GM18867 (cell line): ENCODE data around the gene KRT17.
"Not testable (repeated sequence)": the region's sequence is repeated elsewhere in the genome, so short reads cannot be mapped to it uniquely, and the experiment has no call there.

Source experiments
- ATAC-seq: cut with Tn5 transposase; IDR thresholded peaks from one replicate; pipeline ENCODE4 v1.9.1; 2021; ENCODE audit warnings: mild to moderate bottlenecking, moderate library complexity; ENCODE audit not compliant: unreplicated experiment

Gene KRT17

GRCh38 chr17:41600318-41600717 is 24.1 kb downstream of the KRT17 start:
- no peak for ATAC-seq

DNA sequence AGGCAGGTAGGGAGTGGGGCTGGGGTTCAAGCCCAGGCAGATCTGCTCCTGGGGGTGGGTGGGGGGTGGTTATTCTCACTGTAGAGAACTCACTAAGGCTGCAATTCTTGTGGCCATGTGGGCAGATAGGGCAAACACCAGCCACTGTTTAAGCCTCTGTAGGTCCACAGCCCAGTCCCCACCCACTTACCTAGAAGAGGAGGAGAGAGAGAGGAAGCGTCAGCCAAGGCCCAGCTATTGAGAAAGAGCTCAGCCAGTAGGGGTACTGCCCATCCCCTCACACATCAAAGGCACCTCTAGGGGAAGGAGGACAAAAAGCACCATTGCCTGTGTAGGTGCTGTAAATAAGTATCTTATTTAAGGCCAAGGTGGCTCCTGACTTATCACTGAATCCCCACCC is 24.7 kb downstream of the KRT17 start:
- no peak for ATAC-seq

- no peak for ATAC-seq
Observed at GRCh38 chr17:41595585-41595984, 28.8 kb downstream of the KRT17 start.

- ATAC-seq, result no peak
Observed at GRCh38 chr17:41594363-41594915, 29.9 kb downstream of the KRT17 start.

DNA sequence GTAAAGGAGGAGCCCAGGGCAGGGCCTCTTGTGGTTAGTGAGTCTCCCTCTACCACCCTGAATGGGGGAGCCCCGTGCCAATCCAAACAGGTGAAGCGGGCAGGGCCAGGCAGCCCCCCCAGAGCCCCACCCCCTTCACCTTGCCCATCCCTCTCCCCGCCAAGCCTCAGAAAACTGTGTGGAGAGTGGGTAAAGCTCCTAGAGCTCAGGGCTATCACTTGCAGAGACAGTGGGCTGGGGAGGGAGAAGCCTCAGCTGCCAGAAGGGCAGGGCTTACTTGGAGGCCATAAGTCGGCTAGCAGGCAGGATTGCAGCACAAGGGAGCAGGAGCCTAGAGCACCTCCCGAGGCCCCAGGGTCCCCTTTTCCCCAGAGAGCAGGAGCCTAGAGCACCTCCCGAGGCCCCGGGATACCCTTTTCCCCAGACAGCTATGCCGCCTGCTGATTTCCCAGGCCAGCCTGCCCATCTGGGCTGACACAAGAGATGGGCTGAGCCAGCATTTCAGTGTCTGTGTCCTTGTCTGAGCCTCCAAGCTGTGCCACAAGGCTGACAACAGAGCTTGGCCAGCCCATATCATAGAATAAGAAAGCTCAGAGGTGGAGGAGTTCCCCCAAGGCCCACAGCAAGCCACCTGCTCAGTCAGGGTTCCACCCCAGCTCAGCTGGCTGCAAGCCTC is 30.9 kb downstream of the KRT17 start:
- ATAC-seq, result no peak

- no peak for ATAC-seq
Observed at GRCh38 chr17:41592601-41593305, 31.6 kb downstream of the KRT17 start.

GRCh38 chr17:41589301-41589700 is 35.1 kb downstream of the KRT17 start:
- no peak for ATAC-seq

- ATAC-seq, result no peak
Observed at GRCh38 chr17:41588126-41588810, 36.1 kb downstream of the KRT17 start.

- no peak for ATAC-seq
Observed at GRCh38 chr17:41586863-41587495, 37.4 kb downstream of the KRT17 start, which contains the start of gene KRT14. Gene KRT14 (minus strand): TSS chr17:41586895. CDS start chr17:41586834, 61 bp downstream.

GRCh38 chr17:41585301-41586056 is 38.9 kb downstream of the KRT17 start:
- ATAC-seq, result no peak

DNA sequence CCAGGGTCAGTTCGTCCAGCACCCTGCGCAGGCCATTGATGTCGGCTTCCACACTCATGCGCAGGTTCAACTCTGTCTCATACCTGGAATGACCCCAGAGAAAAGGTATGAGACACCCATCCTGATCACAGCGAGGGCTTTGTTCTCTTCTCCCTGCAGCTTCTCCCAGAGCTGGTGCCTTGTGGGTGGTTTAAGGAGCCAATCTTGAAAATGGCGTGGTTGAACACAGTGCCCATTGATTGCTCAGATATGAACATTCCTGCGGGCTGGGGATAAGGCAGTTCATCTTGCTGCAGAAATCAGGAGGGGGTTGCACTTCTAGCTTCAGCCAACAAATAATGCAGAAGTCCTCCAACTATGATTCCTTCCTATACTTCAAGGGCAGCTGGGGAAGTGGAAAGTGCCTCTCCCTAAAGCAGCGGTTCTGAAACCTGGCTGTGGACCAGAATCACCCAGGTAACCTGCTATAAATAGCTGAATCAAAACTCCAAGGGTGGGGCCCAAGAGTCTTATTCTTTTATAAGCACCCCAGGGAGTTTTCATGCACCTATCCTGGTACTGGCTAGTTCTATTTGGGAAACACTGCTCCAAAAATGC is 39.9 kb downstream of the KRT17 start:
- ATAC-seq, result not testable (repeated sequence)

DNA sequence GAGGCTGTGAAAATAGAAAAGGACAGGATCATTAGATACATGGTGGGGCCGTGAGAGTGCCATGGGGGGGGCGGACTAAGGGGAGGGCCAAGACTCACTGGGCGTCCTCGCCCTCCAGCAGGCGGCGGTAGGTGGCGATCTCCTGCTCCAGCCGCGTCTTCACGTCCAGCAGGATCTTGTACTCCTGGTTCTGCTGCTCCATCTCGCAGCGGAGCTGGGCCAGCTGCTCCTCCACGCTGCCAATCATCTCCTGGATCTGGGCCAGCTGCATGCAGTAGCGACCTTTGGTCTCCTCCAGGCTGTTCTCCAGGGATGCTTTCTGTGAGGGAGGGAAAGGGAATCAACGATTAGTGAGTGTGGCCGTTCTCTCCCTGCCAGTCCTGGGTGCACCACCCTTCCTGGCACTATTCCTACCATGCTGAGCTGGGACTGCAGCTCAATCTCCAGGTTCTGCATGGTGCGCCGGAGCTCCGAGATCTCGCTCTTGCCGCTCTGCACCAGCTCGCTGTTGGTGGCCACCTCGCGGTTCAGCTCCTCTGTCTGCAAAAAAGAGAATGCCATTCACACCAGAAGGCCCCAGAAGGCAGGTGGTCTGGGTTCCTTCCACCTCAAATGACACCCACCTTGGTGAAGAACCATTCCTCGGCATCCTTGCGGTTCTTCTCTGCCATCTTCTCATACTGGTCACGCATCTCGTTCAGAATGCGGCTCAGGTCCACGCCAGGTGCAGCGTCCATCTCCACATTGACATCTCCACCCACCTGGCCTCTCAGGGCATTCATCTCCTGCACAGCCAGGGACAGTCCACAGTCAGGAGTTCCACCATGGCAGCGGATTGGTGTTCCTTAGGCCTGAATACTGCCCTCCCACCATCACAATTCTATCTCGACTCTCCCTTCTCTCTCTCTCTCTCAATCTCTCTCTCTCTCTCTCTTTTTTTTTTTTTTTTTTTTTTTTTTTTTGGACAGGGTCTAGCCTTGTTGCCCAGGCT is 40.9 kb downstream of the KRT17 start:
- ATAC-seq, result no peak

GRCh38 chr17:41582061-41582968 is 42.1 kb downstream of the KRT17 start:
- ATAC-seq, result not testable (repeated sequence)

GRCh38 chr17:41581366-41582060 is 42.9 kb downstream of the KRT17 start:
- no peak for ATAC-seq

- ATAC-seq, result no peak
Observed at GRCh38 chr17:41580687-41581365, 43.5 kb downstream of the KRT17 start.

DNA sequence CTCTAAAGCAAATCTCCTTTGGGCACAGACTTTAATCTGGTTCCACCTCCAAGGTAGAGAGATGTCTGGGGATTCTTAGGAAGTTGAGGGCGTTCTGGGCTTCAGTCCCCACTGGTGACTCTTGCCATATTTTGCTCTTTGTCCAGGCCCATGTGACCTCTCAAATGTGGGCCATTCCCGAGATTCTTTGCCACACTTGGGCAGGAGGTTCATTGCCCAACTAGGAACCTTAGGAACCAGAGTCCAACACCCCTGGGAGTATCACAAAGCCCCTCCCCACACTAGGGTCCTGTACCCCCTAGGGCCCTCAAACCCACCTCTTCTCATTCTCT is 44.2 kb downstream of the KRT17 start:
- no peak for ATAC-seq
